Mesodermal cell (in vitro differentiated cells): ENCODE data around the gene NFKB2.

Experiments used
- H3K27ac ChIP-seq: 2 replicates; pipeline ENCODE4 v1.7.0; 2013; ENCODE audit warnings: mild to moderate bottlenecking, low read depth, low read length, moderate library complexity; ENCODE audit not compliant: severe bottlenecking
- H3K36me3 ChIP-seq: 2 replicates; pipeline ENCODE4 v1.7.1; 2013; ENCODE audit warnings: mild to moderate bottlenecking, low read length, moderate library complexity; ENCODE audit not compliant: control insufficient read depth, insufficient read depth
- H3K4me1 ChIP-seq: one replicate; pipeline ENCODE4 v1.7.1; 2013; ENCODE audit warnings: mild to moderate bottlenecking, low read length; ENCODE audit not compliant: insufficient read depth, control insufficient read depth, poor library complexity, severe bottlenecking
- H3K4me3 ChIP-seq: 2 replicates; pipeline ENCODE4 v1.7.0; 2013; ENCODE audit warnings: low read length, control low read depth, mild to moderate bottlenecking; ENCODE audit not compliant: insufficient read depth, poor library complexity, severe bottlenecking; ENCODE audit errors: extremely low read depth
- H3K9me3 ChIP-seq: 2 replicates; pipeline ENCODE4 v1.7.1; 2013; ENCODE audit warnings: mild to moderate bottlenecking, low read length, moderate library complexity; ENCODE audit not compliant: control insufficient read depth
- WGBS, 2 experiments: methylation state at CpG; one replicate each; pipeline ENCODE4 v1.1.5; 2013; ENCODE audit warnings: missing lambda C conversion rate in 2 of 2; ENCODE audit not compliant: insufficient coverage in 2 of 2; 5-methylcytosine and 5-hydroxymethylcytosine counted together

NFKB2 gene

GRCh38 chr10:102435529-102436233 lies 40.2 kb downstream of the NFKB2 start:
- WGBS, 2 experiments: 23 to 27% methylated on average over 4 to 5 of the region's 14 CpGs
- Histone ChIP-seq H3K27ac (no peak overlapping the region), H3K4me1 (peaks cover 12% of the 10 kb centered on the region), H3K9me3 (no peaks in the 10 kb centered on the region), H3K4me3 (no peak overlapping the region), H3K36me3 (peaks cover 1% of the 10 kb centered on the region)

- H3K36me3 ChIP-seq: no peaks in the 10 kb centered on the region
- H3K4me1 ChIP-seq: peaks cover 11% of the 10 kb centered on the region
- H3K4me3 ChIP-seq: no peak overlapping the region
- 85 to 94% methylated on average over 6 of the region's 6 CpGs for WGBS, 2 experiments
- H3K9me3 ChIP-seq: no peaks in the 10 kb centered on the region
- H3K27ac ChIP-seq: no peak overlapping the region
Observed at GRCh38 chr10:102436312-102436711, 40.8 kb downstream of the NFKB2 start.

GRCh38 chr10:102437515-102437914 lies 42.0 kb downstream of the NFKB2 start:
- Histone ChIP-seq H3K36me3 (no peaks in the 10 kb centered on the region), H3K27ac (no peak overlapping the region), H3K4me1 (peaks cover 8% of the 10 kb centered on the region), H3K9me3 (no peaks in the 10 kb centered on the region), H3K4me3 (no peak overlapping the region)
- 100% methylated on average over 2 of the region's 3 CpGs; no CpG with 5 or more reads in 1 of the 2 experiments for WGBS, 2 experiments

GRCh38 chr10:102438374-102438773 lies 42.9 kb downstream of the NFKB2 start:
- WGBS, 2 experiments: 88% methylated on average over 1 of the region's 1 CpG; no CpG with 5 or more reads in 1 of the 2 experiments
- Histone ChIP-seq H3K4me1 (peaks cover 8% of the 10 kb centered on the region), H3K9me3 (no peaks in the 10 kb centered on the region), H3K27ac (no peak overlapping the region), H3K36me3 (no peaks in the 10 kb centered on the region), H3K4me3 (no peak overlapping the region)

DNA sequence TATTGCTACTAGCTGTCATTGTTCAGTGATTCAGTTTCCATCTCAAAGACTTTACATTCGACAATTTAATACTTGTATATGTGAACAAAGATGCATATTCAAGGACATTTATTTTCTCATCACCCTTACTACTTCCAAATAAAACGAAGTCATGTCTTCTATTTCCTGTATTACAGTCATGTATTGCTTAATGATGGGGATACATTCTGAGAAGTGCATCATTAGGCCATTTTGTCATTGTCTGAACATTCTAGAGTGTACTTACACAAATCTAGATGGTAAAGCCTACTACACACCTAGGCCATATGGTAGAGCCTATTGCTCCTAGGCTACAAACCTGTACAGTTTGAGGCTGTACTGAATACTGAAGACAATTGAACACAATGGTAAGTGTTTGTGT lies 49.3 kb downstream of the NFKB2 start:
- H3K27ac ChIP-seq: no peak overlapping the region
- no peaks in the 10 kb centered on the region for H3K9me3 ChIP-seq
- H3K36me3 ChIP-seq: no peaks in the 10 kb centered on the region
- no peaks in the 10 kb centered on the region for H3K4me1 ChIP-seq
- WGBS, 2 experiments: no CpG with 5 or more reads among the region's 2 CpGs
- no peak overlapping the region for H3K4me3 ChIP-seq

GRCh38 chr10:102449321-102450123 lies 54.0 kb downstream of the NFKB2 start:
- Histone ChIP-seq H3K4me3 (peak overlapping the region; percentile 59), H3K27ac (no peak overlapping the region), H3K4me1 (peaks cover 16% of the 10 kb centered on the region), H3K36me3 (no peaks in the 10 kb centered on the region), H3K9me3 (no peaks in the 10 kb centered on the region)
- 8 to 15% methylated on average over 11 to 18 of the region's 30 CpGs for WGBS, 2 experiments

DNA sequence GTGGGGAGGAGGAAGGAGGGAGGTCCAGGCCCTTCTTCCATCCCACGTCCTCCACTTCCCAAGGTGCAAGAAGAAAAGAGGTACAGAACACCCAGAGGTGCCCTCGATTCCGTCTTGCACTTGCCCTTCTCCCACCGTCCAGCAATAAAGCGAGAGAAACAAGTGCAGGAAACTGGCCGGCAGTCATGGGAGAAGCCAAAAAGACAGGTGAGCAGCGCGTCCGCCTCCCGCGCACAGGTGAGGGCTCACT lies 54.5 kb downstream of the NFKB2 start:
- Histone ChIP-seq H3K27ac (no peak overlapping the region), H3K9me3 (no peaks in the 10 kb centered on the region), H3K36me3 (no peaks in the 10 kb centered on the region), H3K4me3 (peak overlapping the region; percentile 59), H3K4me1 (peaks cover 19% of the 10 kb centered on the region)
- 0% methylated on average over 8 to 10 of the region's 11 CpGs for WGBS, 2 experiments

- Histone ChIP-seq H3K36me3 (no peaks in the 10 kb centered on the region), H3K4me1 (peaks cover 22% of the 10 kb centered on the region), H3K27ac (no peak overlapping the region), H3K9me3 (no peaks in the 10 kb centered on the region), H3K4me3 (peak overlapping the region; percentile 59)
- WGBS, 2 experiments: 1 to 2% methylated on average over 56 to 70 of the region's 104 CpGs
Observed at GRCh38 chr10:102450374-102451104, 55.0 kb downstream of the NFKB2 start.

- 38 to 43% methylated on average over 21 to 23 of the region's 28 CpGs for WGBS, 2 experiments
- Histone ChIP-seq H3K27ac (no peak within 1 kb of the TSS), H3K9me3 (no peaks in the 10 kb centered on the region), H3K4me1 (peaks cover 27% of the 10 kb centered on the region), H3K4me3 (peak within 1 kb of the TSS; percentile 59), H3K36me3 (no peaks in the 10 kb centered on the region)
Observed at GRCh38 chr10:102451105-102451969, 55.8 kb downstream of the NFKB2 start, which contains the start of gene C10orf95. TSS of gene C10orf95 (minus strand) at chr10:102451543. CDS start at chr10:102451093, 450 bp downstream.
